Body of pancreas (tissue), 4 donors: Measurements from ENCODE around the gene PTPRN2.

ENCODE experiments used
- POLR2A ChIP-seq, 3 donors: fragments of 450-650 bp; IDR thresholded peaks; one replicate each; pipeline ENCODE4 v1.6.1; 2016; ENCODE audit warnings: antibody characterized with exemption in 3 of 3, mild to moderate bottlenecking in 2 of 3
- TF ChIP-seq, protein P1 (sequence below), 7 experiments: fragments of 450-650 bp in 4 of 7; fragments of 200-600 bp in 3 of 7; sonication (generic) in 3 of 7; IDR thresholded peaks; one replicate each; pipeline ENCODE4 v1.5.1; 2016 to 2019; ENCODE audit warnings: antibody characterized with exemption in 7 of 7

- TF ChIP-seq, protein P1, sequence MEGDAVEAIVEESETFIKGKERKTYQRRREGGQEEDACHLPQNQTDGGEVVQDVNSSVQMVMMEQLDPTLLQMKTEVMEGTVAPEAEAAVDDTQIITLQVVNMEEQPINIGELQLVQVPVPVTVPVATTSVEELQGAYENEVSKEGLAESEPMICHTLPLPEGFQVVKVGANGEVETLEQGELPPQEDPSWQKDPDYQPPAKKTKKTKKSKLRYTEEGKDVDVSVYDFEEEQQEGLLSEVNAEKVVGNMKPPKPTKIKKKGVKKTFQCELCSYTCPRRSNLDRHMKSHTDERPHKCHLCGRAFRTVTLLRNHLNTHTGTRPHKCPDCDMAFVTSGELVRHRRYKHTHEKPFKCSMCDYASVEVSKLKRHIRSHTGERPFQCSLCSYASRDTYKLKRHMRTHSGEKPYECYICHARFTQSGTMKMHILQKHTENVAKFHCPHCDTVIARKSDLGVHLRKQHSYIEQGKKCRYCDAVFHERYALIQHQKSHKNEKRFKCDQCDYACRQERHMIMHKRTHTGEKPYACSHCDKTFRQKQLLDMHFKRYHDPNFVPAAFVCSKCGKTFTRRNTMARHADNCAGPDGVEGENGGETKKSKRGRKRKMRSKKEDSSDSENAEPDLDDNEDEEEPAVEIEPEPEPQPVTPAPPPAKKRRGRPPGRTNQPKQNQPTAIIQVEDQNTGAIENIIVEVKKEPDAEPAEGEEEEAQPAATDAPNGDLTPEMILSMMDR (IDR thresholded peaks at IDR 0.05), result no peak
- no peak for TF ChIP-seq POLR2A (IDR thresholded peaks at IDR 0.05)
These were observed 75.6 kb downstream of the PTPRN2 start for GRCh38 chr7:158512042-158512441.
